MCF 10A (cell line): ENCODE data around the gene CCDC92B. TPM values are rescaled to one million over a fixed set of nuclear protein-coding genes. Genes with fewer than 3 reads are reported as not detected.
A peak's percentile ranks its signal among the peaks of the same experiment; 100 is the strongest.

Source experiments
- BruUV-seq: library from RNA; stranded (reverse); fragments of 400-500 nt; replicated peaks from 2 replicates; lab custom pipeline; 2021; lab: Mats Ljungman, UMichigan
- CTCF ChIA-PET: fragments of 300-600 bp; sonication (Branson Sonifier 250); formaldehyde crosslinking; extraction: SDS; loops from one replicate; lab custom pipeline; 2021; ENCODE audit warnings: antibody characterized with exemption, inconsistent platforms; lab: Yijun Ruan, JAX
- POLR2A ChIA-PET: fragments of 300-600, 350-650 bp; sonication (Branson Sonifier 250); formaldehyde crosslinking; extraction: SDS; loops from one replicate; lab custom pipeline; 2020; ENCODE audit warnings: antibody characterized with exemption, inconsistent platforms; lab: Yijun Ruan, JAX
- DNase-seq: peaks from one replicate; pipeline ENCODE4 v3.0.0-alpha.2; 2018; ENCODE audit not compliant: unreplicated experiment
- H3K27ac Mint-ChIP-seq: one replicate; pipeline ENCODE4 v1.8.0; 2022; ENCODE audit warnings: mild to moderate bottlenecking, low read depth, mixed read lengths; ENCODE audit not compliant: unreplicated experiment
- H3K27me3 Mint-ChIP-seq: one replicate; pipeline ENCODE4 v1.8.0; 2022; ENCODE audit warnings: mixed read lengths; ENCODE audit not compliant: insufficient read depth, unreplicated experiment
- H3K36me3 Mint-ChIP-seq: one replicate; pipeline ENCODE4 v1.8.0; 2022; ENCODE audit warnings: mild to moderate bottlenecking, moderate library complexity, mixed read lengths; ENCODE audit not compliant: insufficient read depth, unreplicated experiment
- H3K4me1 Mint-ChIP-seq: one replicate; pipeline ENCODE4 v1.8.0; 2022; ENCODE audit warnings: mixed read lengths; ENCODE audit not compliant: insufficient read depth, unreplicated experiment
- H3K4me3 Mint-ChIP-seq: one replicate; pipeline ENCODE4 v1.8.0; 2022; ENCODE audit warnings: mild to moderate bottlenecking, moderate library complexity, mixed read lengths; ENCODE audit not compliant: unreplicated experiment
- H3K9me3 Mint-ChIP-seq: one replicate; pipeline ENCODE4 v1.8.0; 2022; ENCODE audit warnings: mixed read lengths; ENCODE audit not compliant: unreplicated experiment
- CTCF ChIP-seq: fragments of 200-600 bp; IDR thresholded peaks from one replicate; pipeline ENCODE4 v1.8.0; 2022; ENCODE audit warnings: antibody characterized with exemption, mild to moderate bottlenecking; ENCODE audit not compliant: unreplicated experiment
- intact Hi-C: fragments of 100-400 bp; cut with micrococcal nuclease; formaldehyde crosslinking; loops from 2 replicates; pipeline ENCODE4 v1.14.1; 2022
- total RNA-seq: library from RNA; stranded (reverse); gene quantifications from 2 replicates; pipeline ENCODE4 v1.2.3, GENCODE V29; 2022

The CCDC92B gene
- total RNA-seq, 1 experiment from 2014 or later = not detected

- intact Hi-C loops = no loop called here
- H3K9me3 Mint-ChIP-seq = no peaks in the 10 kb centered on the region
- peaks cover 74% of the 10 kb centered on the region for H3K36me3 Mint-ChIP-seq
- H3K27me3 Mint-ChIP-seq = no peaks in the 10 kb centered on the region
- no peak for DNase-seq
- no peaks in the 10 kb centered on the region for H3K4me1 Mint-ChIP-seq
- CTCF ChIA-PET = no interaction called here
- H3K27ac Mint-ChIP-seq = no peak overlapping the region
- POLR2A ChIA-PET = no interaction called here
- no TSS peak for BruUV-seq
- no peak for TF ChIP-seq CTCF
- no peak overlapping the region for H3K4me3 Mint-ChIP-seq
Measured at GRCh38 chr17:2691069-2691871, 58.2 kb downstream of the CCDC92B start.

GRCh38 chr17:2690165-2691068 is 59.0 kb downstream of the CCDC92B start:
- BruUV-seq = no TSS peak
- Mint-ChIP-seq H3K27ac (no peak overlapping the region), H3K4me1 (no peaks in the 10 kb centered on the region), H3K27me3 (no peaks in the 10 kb centered on the region), H3K4me3 (no peak overlapping the region), H3K9me3 (no peaks in the 10 kb centered on the region), H3K36me3 (peaks cover 78% of the 10 kb centered on the region)
- no peak for TF ChIP-seq CTCF
- ChIA-PET CTCF (no interaction called here), POLR2A (no interaction called here)
- intact Hi-C loops = no loop called here
- no peak for DNase-seq

- Mint-ChIP-seq H3K27me3 (no peaks in the 10 kb centered on the region), H3K9me3 (no peaks in the 10 kb centered on the region), H3K36me3 (peaks cover 77% of the 10 kb centered on the region), H3K27ac (no peak overlapping the region), H3K4me1 (no peaks in the 10 kb centered on the region), H3K4me3 (no peak overlapping the region)
- POLR2A ChIA-PET = no interaction called here
- CTCF ChIA-PET = interaction anchor here (0.5 kb wide), 1 partner anchor 270 kb away, joined by 3 read pairs; no protein-coding TSS in a partner anchor
- no peak for TF ChIP-seq CTCF
- DNase-seq = no peak
- intact Hi-C loops = no loop called here
- TSS peak; percentile 16 for BruUV-seq
Measured at GRCh38 chr17:2689411-2690164, 59.9 kb downstream of the CCDC92B start.
